Measurements from ENCODE around the gene SEPTIN8. TPM values are rescaled to one million over a fixed set of nuclear protein-coding genes. Genes with fewer than 3 reads are reported as not detected.
A peak's percentile ranks its signal among the peaks of the same experiment; 100 is the strongest.

The SEPTIN8 gene
- total and polyA plus RNA-seq, 2 of the 8 experiments (the other 6 are each of a cell fraction or from before 2014, with no cell fraction given): 21.2 to 33.0 TPM

GRCh38 chr5:132814503-132815294 is 37.7 kb upstream of the SEPTIN8 start (continued):
- no peak for TF ChIP-seq CHD7 (IDR thresholded peaks at IDR 0.05; ENCODE audit: insufficient replicate concordance, low read length)
- no peak for TF ChIP-seq CTCF (IDR thresholded peaks at IDR 0.05; ENCODE audit: control extremely low read depth in 1 of 3, insufficient read depth in 1 of 3, low read depth in 1 of 3, low read length in 3 of 3)
- TF ChIP-seq SP4 (IDR thresholded peaks at IDR 0.05; ENCODE audit: low read length): no peak
- peak; percentile 71; the same call in 1 of the 2 replicates for TF ChIP-seq CREB1 (IDR thresholded peaks at IDR 0.05)
- TF ChIP-seq TAF7 (optimal IDR thresholded peaks at IDR 0.05; ENCODE audit: borderline replicate concordance, low read depth, low read length): no peak
- peak; percentile 77 for TF ChIP-seq EZH2 (IDR thresholded peaks at IDR 0.05; ENCODE audit: low read depth, low read length, severe bottlenecking)
- TF ChIP-seq JUND (IDR thresholded peaks at IDR 0.05; ENCODE audit: low read length): no peak

All from H1 (cell line).